Measurements from ENCODE around the gene ADGRL2.

The ADGRL2 gene

GRCh38 chr1:81799939-81800694 is 617 bp upstream of the ADGRL2 start (continued):
- TF ChIP-seq ZNF23 (tag by site-specific recombination; IDR thresholded peaks at IDR 0.05; ENCODE audit: borderline replicate concordance) = no peak
- TF ChIP-seq ZNF354C (tag by site-specific recombination; IDR thresholded peaks at IDR 0.05; ENCODE audit: borderline replicate concordance, low read depth) = no peak
- TF ChIP-seq KLF7 (tag by site-specific recombination; IDR thresholded peaks at IDR 0.05; ENCODE audit: borderline replicate concordance) = no peak
- no peak for TF ChIP-seq ZNF221 (tag by site-specific recombination; IDR thresholded peaks at IDR 0.05; ENCODE audit: borderline replicate concordance)
- TF ChIP-seq ZNF157 (tag by site-specific recombination; IDR thresholded peaks at IDR 0.05) = no peak
- TF ChIP-seq ZNF510 (tag by site-specific recombination; IDR thresholded peaks at IDR 0.05; ENCODE audit: insufficient replicate concordance) = no peak
- TF ChIP-seq ZNF843 (tag by site-specific recombination; IDR thresholded peaks at IDR 0.05) = 0 out of 2 replicates have a peak, but pooled peaks have one; percentile 22
- TF ChIP-seq PRDM1 (tag by site-specific recombination; IDR thresholded peaks at IDR 0.05) = peak; percentile 73
- no peak for TF ChIP-seq ZNF132 (tag by site-specific recombination; IDR thresholded peaks at IDR 0.05; ENCODE audit: borderline replicate concordance)
- TF ChIP-seq GLI2 (tag by site-specific recombination; IDR thresholded peaks at IDR 0.05; ENCODE audit: borderline replicate concordance, low read depth) = no peak
- TF ChIP-seq ZNF629 (tag by site-specific recombination; IDR thresholded peaks at IDR 0.05) = peak; percentile 58
- no peak for TF ChIP-seq ZNF555 (tag by site-specific recombination; conservative IDR thresholded peaks at IDR 0.05)
- TF ChIP-seq ZNF404 (tag by site-specific recombination; IDR thresholded peaks at IDR 0.05) = no peak
- no peak for TF ChIP-seq ZBTB49 (tag by site-specific recombination; IDR thresholded peaks at IDR 0.05; ENCODE audit: low read depth)
- TF ChIP-seq PRDM4 (tag by site-specific recombination; IDR thresholded peaks at IDR 0.05) = peak; percentile 43; the same call in 1 of the 2 replicates
- no peak for TF ChIP-seq ZNF514 (tag by site-specific recombination; IDR thresholded peaks at IDR 0.05)
- no peak for TF ChIP-seq ZNF701 (tag by site-specific recombination; IDR thresholded peaks at IDR 0.05)
- no peak for TF ChIP-seq ZNF549 (tag by site-specific recombination; IDR thresholded peaks at IDR 0.05)
- peak; percentile 52; the same call in 1 of the 2 replicates for TF ChIP-seq ZNF513 (tag by site-specific recombination; IDR thresholded peaks at IDR 0.05)
- TF ChIP-seq ZNF544 (tag by site-specific recombination; IDR thresholded peaks at IDR 0.05) = no peak
- no peak; the same call in 1 of the 2 replicates for TF ChIP-seq ZBTB10 (tag by site-specific recombination; IDR thresholded peaks at IDR 0.05)
- TF ChIP-seq ZBTB17 (tag by site-specific recombination; IDR thresholded peaks at IDR 0.05) = peak; percentile 77
- TF ChIP-seq ZBTB11 (tag by site-specific recombination; conservative IDR thresholded peaks at IDR 0.05; ENCODE audit: low read depth) = peak; percentile 45
- no peak for TF ChIP-seq HOXC10 (CRISPR knock-in tag; IDR thresholded peaks at IDR 0.05)
- TF ChIP-seq ZNF707 (tag by site-specific recombination; IDR thresholded peaks at IDR 0.05) = no peak
- TF ChIP-seq ZNF768 (tag by site-specific recombination; IDR thresholded peaks at IDR 0.05) = no peak
- peak; percentile 33; the same call in 1 of the 2 replicates for TF ChIP-seq KLF8 (tag by site-specific recombination; IDR thresholded peaks at IDR 0.05)
